ENCODE data around the gene DNAJC8.

The DNAJC8 gene

DNA sequence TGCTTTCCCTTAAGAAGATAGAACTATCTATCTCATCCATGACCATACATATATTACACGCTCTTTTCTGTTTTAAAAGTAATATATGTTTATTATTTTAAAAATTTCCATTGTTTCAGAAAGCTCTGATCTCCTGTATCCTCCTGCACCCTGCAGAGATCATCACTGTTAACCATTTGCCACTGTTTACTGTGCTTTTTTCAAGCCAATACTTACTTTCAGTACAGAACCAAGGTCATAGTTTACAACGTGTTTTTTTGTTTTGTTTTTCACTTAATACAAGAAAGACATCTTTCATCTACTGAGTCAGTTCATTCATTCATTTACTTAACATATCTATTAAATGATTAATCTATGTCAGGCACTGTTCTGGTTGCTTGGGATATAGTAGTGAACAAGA lies 36.7 kb upstream of the DNAJC8 start:
- TF ChIP-seq NFIC (IDR thresholded peaks at IDR 0.05): no peak
- no peak for TF ChIP-seq YY1 (IDR thresholded peaks at IDR 0.05; ENCODE audit: low read depth)
- TF ChIP-seq EP300 (IDR thresholded peaks at IDR 0.05; ENCODE audit: borderline replicate concordance): no peak
- no peak for TF ChIP-seq EGR1 (IDR thresholded peaks at IDR 0.05)
- TF ChIP-seq RAD21 (IDR thresholded peaks at IDR 0.05; ENCODE audit: low read depth): no peak
- no peak for TF ChIP-seq TAF1 (IDR thresholded peaks at IDR 0.05; ENCODE audit: low read depth)
- TF ChIP-seq ZBTB7A (IDR thresholded peaks at IDR 0.05; ENCODE audit: low read depth): no peak
- TF ChIP-seq TCF12 (IDR thresholded peaks at IDR 0.05; ENCODE audit: low read depth): no peak
- TF ChIP-seq, protein P1, sequence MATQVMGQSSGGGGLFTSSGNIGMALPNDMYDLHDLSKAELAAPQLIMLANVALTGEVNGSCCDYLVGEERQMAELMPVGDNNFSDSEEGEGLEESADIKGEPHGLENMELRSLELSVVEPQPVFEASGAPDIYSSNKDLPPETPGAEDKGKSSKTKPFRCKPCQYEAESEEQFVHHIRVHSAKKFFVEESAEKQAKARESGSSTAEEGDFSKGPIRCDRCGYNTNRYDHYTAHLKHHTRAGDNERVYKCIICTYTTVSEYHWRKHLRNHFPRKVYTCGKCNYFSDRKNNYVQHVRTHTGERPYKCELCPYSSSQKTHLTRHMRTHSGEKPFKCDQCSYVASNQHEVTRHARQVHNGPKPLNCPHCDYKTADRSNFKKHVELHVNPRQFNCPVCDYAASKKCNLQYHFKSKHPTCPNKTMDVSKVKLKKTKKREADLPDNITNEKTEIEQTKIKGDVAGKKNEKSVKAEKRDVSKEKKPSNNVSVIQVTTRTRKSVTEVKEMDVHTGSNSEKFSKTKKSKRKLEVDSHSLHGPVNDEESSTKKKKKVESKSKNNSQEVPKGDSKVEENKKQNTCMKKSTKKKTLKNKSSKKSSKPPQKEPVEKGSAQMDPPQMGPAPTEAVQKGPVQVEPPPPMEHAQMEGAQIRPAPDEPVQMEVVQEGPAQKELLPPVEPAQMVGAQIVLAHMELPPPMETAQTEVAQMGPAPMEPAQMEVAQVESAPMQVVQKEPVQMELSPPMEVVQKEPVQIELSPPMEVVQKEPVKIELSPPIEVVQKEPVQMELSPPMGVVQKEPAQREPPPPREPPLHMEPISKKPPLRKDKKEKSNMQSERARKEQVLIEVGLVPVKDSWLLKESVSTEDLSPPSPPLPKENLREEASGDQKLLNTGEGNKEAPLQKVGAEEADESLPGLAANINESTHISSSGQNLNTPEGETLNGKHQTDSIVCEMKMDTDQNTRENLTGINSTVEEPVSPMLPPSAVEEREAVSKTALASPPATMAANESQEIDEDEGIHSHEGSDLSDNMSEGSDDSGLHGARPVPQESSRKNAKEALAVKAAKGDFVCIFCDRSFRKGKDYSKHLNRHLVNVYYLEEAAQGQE (IDR thresholded peaks at IDR 0.05; ENCODE audit: low read depth): no peak
- TF ChIP-seq CREB1 (IDR thresholded peaks at IDR 0.05; ENCODE audit: low read depth): no peak

DNA sequence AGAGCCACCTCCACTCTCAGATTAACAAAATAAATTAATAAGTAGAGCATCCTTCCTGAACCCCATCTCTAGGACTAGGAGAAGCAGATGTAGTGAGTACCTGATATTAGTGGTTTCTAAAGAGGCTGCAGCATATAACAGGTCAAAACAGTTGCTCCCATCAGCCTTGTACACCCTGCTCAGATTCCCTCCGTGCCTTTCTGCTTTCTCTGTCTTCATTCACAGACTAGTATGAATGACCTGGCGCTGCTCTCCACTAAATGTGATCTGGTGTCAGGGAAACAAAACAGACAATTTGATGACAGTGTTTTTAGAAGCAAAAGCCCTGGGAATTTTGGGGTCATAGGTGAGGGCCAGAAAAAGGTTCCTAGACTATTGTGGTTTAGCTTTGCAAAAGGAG lies 34.8 kb upstream of the DNAJC8 start:
- TF ChIP-seq CREB1 (IDR thresholded peaks at IDR 0.05; ENCODE audit: low read depth): no peak
- TF ChIP-seq MAX (IDR thresholded peaks at IDR 0.05): no peak

DNA sequence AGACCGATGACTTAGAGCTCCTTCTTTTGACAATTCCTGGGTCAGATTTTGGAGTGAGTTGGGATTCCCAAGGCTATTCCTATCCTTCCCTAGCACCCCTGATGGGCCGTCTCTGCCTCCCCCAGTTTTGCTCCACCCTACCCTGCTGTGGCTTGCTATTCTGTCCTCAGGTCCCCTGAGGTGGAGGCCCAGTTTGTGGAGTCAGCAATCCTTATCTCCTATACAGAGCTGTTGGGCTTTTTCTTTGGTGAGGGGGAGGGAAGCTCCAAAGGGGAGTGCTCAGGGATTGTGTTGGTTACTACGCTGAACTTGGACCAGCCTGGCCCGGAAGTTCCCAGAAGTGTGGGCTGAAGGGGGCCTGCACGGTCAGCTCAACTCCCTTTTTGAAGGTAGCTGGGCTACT lies 34.1 kb upstream of the DNAJC8 start:
- no peak for TF ChIP-seq ZBTB7A (IDR thresholded peaks at IDR 0.05; ENCODE audit: low read depth)
- TF ChIP-seq EGR1 (IDR thresholded peaks at IDR 0.05): no peak
- no peak for TF ChIP-seq CEBPB (IDR thresholded peaks at IDR 0.05)
- TF ChIP-seq, protein P2, sequence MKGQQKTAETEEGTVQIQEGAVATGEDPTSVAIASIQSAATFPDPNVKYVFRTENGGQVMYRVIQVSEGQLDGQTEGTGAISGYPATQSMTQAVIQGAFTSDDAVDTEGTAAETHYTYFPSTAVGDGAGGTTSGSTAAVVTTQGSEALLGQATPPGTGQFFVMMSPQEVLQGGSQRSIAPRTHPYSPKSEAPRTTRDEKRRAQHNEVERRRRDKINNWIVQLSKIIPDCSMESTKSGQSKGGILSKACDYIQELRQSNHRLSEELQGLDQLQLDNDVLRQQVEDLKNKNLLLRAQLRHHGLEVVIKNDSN (IDR thresholded peaks at IDR 0.05): no peak
- TF ChIP-seq, protein P1 (IDR thresholded peaks at IDR 0.05; ENCODE audit: low read depth): no peak
- TF ChIP-seq MAX (IDR thresholded peaks at IDR 0.05): no peak
- TF ChIP-seq CREB1 (IDR thresholded peaks at IDR 0.05; ENCODE audit: low read depth): no peak
- TF ChIP-seq RAD21 (IDR thresholded peaks at IDR 0.05; ENCODE audit: low read depth): no peak
- TF ChIP-seq TAF1 (IDR thresholded peaks at IDR 0.05; ENCODE audit: low read depth): no peak
- no peak for TF ChIP-seq FOXM1 (IDR thresholded peaks at IDR 0.05; ENCODE audit: borderline replicate concordance, low read depth)
- no peak for TF ChIP-seq TCF12 (IDR thresholded peaks at IDR 0.05; ENCODE audit: low read depth)
- no peak for TF ChIP-seq TEAD4 (IDR thresholded peaks at IDR 0.05)
- TF ChIP-seq YY1 (IDR thresholded peaks at IDR 0.05; ENCODE audit: low read depth): no peak

DNA sequence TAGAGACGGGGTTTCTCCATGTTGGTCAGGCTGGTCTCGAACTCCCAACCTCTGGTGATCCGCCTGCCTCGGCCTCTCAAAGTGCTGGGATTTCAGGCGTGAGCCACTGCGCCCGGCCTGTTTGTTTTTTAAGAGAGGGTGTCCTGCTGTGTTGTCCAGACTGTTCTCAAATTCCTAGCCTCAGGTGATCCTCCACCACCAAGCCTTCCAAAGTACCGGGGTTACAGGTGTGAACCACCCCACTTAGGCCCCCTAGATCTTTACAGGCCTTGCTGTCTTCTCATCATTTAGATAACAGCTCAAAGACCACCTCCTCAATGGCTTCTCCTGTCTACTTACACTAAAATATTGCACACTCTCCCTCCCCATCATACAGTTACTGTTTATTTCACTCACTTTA lies 32.7 kb upstream of the DNAJC8 start:
- TF ChIP-seq, protein P2 (IDR thresholded peaks at IDR 0.05): no peak
- TF ChIP-seq MAX (IDR thresholded peaks at IDR 0.05) (no peak), YY1 (IDR thresholded peaks at IDR 0.05; ENCODE audit: low read depth) (no peak), CREB1 (IDR thresholded peaks at IDR 0.05; ENCODE audit: low read depth) (no peak), CEBPB (IDR thresholded peaks at IDR 0.05) (no peak)

GRCh38 chr1:28264897-28265296 lies 32.1 kb upstream of the DNAJC8 start:
- TF ChIP-seq, protein P1 (IDR thresholded peaks at IDR 0.05; ENCODE audit: low read depth): no peak
- no peak for TF ChIP-seq ZBTB7A (IDR thresholded peaks at IDR 0.05; ENCODE audit: low read depth)
- TF ChIP-seq MAX (IDR thresholded peaks at IDR 0.05): no peak
- no peak for TF ChIP-seq RAD21 (IDR thresholded peaks at IDR 0.05; ENCODE audit: low read depth)
